ENCODE measurements around the gene ASB18. TPM values are rescaled to one million over a fixed set of nuclear protein-coding genes. Genes with fewer than 3 reads are reported as not detected.

Gene ASB18
- total and polyA plus RNA-seq, 2 donors (not counting 3 experiments of a cell fraction or from before 2014, with no cell fraction given) = not detected

GRCh38 chr2:236155406-236155805 lies 108.8 kb downstream of the ASB18 start:
- Histone ChIP-seq H3K27me3 (ENCODE audit: control insufficient read depth in 2 of 2, insufficient read depth in 2 of 2, low read length in 2 of 2) (peaks cover 0 to 16% of the 10 kb centered on the region in 2 experiments), H4K20me1 (replicated peaks; ENCODE audit: control insufficient read depth, extremely low read depth, insufficient read depth, low read length) (no peaks in the 10 kb centered on the region), H3K9me3 (replicated peaks; ENCODE audit: control insufficient read depth, insufficient read depth, low read length) (no peaks in the 10 kb centered on the region), H3K27ac (ENCODE audit: insufficient read depth, low read depth, low read length) (no peak overlapping the region), H3K4me3 (replicated peaks in 1 of 3; ENCODE audit: insufficient read depth in 1 of 3, low read depth in 1 of 3, low read length in 3 of 3) (no peak overlapping the region), H3K4me2 (ENCODE audit: insufficient read depth, low read length) (no peak overlapping the region), H3K36me3 (ENCODE audit: control insufficient read depth in 2 of 2, extremely low read depth in 1 of 2, insufficient read depth in 2 of 2, low read length in 2 of 2) (no peaks in the 10 kb centered on the region), H3K79me2 (ENCODE audit: control insufficient read depth, insufficient read depth, low read length) (no peaks in the 10 kb centered on the region), H2AFZ (ENCODE audit: low read depth, low read length) (no peak overlapping the region), H3K9me1 (replicated peaks; ENCODE audit: control insufficient read depth, extremely low read depth, insufficient read depth, low read length) (no peaks in the 10 kb centered on the region), H3K9ac (replicated peaks; ENCODE audit: extremely low read depth, insufficient read depth, low read length) (no peak overlapping the region), H3K4me1 (ENCODE audit: control insufficient read depth, extremely low read depth, insufficient read depth, low read length) (no peaks in the 10 kb centered on the region)
- no TSS peak for BruUV-seq (replicated peaks)
- no peak for FAIRE-seq
- DNase-seq (ENCODE audit: low read depth, low spot score) = no peak
- ChIA-PET POLR2A (no interaction called here), CTCF (no interaction called here)
- intact Hi-C loops (cut with micrococcal nuclease) = no loop called here
- dilution Hi-C loops (cut with MboI; ENCODE audit: extremely low pct_ligation_motif_present, low sequenced_read_pairs) = no loop called here
- TF ChIP-seq EZH2 (IDR thresholded peaks at IDR 0.05; ENCODE audit: borderline replicate concordance, low read depth, low read length, severe bottlenecking) (no peak), GATA2 (IDR thresholded peaks at IDR 0.05; ENCODE audit: insufficient read depth, insufficient read length, low read depth, low read length) (no peak)

DNA sequence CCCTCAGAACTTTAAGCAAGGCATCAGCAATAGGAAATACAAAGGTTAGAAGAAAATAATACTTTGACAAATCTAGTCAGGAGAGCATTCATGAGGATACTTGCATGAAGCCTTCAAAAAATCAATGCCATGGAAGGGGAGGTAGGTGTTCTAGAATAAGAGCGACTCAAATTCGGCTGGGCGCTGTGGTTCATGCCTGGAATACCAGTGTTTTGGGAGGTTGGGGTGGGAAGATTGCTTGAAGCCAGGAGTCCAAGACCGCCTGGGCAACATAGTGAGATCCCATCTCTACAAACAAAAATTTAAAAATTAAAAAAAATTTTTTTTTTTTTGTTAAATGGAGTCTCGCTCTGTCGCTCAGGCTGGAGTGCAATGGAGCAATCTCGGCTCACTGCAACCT lies 117.8 kb downstream of the ASB18 start:
- H3K4me1 ChIP-seq (ENCODE audit: control insufficient read depth, extremely low read depth, insufficient read depth, low read length) = no peaks in the 10 kb centered on the region
- no peaks in the 10 kb centered on the region for H3K27me3 ChIP-seq (ENCODE audit: control insufficient read depth in 2 of 2, insufficient read depth in 2 of 2, low read length in 2 of 2)
- DNase-seq (ENCODE audit: low read depth, low spot score) (no peak), FAIRE-seq (no peak)
- H3K36me3 ChIP-seq (ENCODE audit: control insufficient read depth in 2 of 2, extremely low read depth in 1 of 2, insufficient read depth in 2 of 2, low read length in 2 of 2) = no peaks in the 10 kb centered on the region
- ChIA-PET CTCF (no interaction called here), POLR2A (no interaction called here)
- no peak overlapping the region for H3K4me3 ChIP-seq (replicated peaks in 1 of 3; ENCODE audit: insufficient read depth in 1 of 3, low read depth in 1 of 3, low read length in 3 of 3)
- H3K9me1 ChIP-seq (replicated peaks; ENCODE audit: control insufficient read depth, extremely low read depth, insufficient read depth, low read length) = no peaks in the 10 kb centered on the region
- H3K79me2 ChIP-seq (ENCODE audit: control insufficient read depth, insufficient read depth, low read length) = no peaks in the 10 kb centered on the region
- intact Hi-C loops (cut with micrococcal nuclease) = no loop called here
- no peak overlapping the region for H3K27ac ChIP-seq (ENCODE audit: insufficient read depth, low read depth, low read length)
- H2AFZ ChIP-seq (ENCODE audit: low read depth, low read length) = no peak overlapping the region
- no peaks in the 10 kb centered on the region for H3K9me3 ChIP-seq (replicated peaks; ENCODE audit: control insufficient read depth, insufficient read depth, low read length)
- no peaks in the 10 kb centered on the region for H4K20me1 ChIP-seq (replicated peaks; ENCODE audit: control insufficient read depth, extremely low read depth, insufficient read depth, low read length)
- TF ChIP-seq, protein P1, sequence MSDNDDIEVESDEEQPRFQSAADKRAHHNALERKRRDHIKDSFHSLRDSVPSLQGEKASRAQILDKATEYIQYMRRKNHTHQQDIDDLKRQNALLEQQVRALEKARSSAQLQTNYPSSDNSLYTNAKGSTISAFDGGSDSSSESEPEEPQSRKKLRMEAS (IDR thresholded peaks at IDR 0.05; ENCODE audit: insufficient read depth, insufficient read length) = no peak
- TF ChIP-seq MYC (IDR thresholded peaks at IDR 0.05; ENCODE audit: low read depth, low read length) (no peak), POLR2A (IDR thresholded peaks at IDR 0.05; ENCODE audit: low read depth, low read length) (no peak), JUN (IDR thresholded peaks at IDR 0.05; ENCODE audit: borderline replicate concordance, insufficient read depth, insufficient read length, low read depth) (no peak), EZH2 (IDR thresholded peaks at IDR 0.05; ENCODE audit: borderline replicate concordance, low read depth, low read length, severe bottlenecking) (no peak), POLR2AphosphoS5 (IDR thresholded peaks at IDR 0.05; ENCODE audit: insufficient read depth, low read depth, low read length) (no peak), FOS (IDR thresholded peaks at IDR 0.05; ENCODE audit: borderline replicate concordance, insufficient read depth, low read length) (no peak), GATA2 (IDR thresholded peaks at IDR 0.05; ENCODE audit: insufficient read depth, insufficient read length, low read depth, low read length) (no peak)
- TF ChIP-seq, protein P2, sequence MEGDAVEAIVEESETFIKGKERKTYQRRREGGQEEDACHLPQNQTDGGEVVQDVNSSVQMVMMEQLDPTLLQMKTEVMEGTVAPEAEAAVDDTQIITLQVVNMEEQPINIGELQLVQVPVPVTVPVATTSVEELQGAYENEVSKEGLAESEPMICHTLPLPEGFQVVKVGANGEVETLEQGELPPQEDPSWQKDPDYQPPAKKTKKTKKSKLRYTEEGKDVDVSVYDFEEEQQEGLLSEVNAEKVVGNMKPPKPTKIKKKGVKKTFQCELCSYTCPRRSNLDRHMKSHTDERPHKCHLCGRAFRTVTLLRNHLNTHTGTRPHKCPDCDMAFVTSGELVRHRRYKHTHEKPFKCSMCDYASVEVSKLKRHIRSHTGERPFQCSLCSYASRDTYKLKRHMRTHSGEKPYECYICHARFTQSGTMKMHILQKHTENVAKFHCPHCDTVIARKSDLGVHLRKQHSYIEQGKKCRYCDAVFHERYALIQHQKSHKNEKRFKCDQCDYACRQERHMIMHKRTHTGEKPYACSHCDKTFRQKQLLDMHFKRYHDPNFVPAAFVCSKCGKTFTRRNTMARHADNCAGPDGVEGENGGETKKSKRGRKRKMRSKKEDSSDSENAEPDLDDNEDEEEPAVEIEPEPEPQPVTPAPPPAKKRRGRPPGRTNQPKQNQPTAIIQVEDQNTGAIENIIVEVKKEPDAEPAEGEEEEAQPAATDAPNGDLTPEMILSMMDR (IDR thresholded peaks at IDR 0.05; ENCODE audit: extremely low read depth in 1 of 2, insufficient read depth in 1 of 2, low read depth in 1 of 2, low read length in 2 of 2) = no peak
- dilution Hi-C loops (cut with MboI; ENCODE audit: extremely low pct_ligation_motif_present, low sequenced_read_pairs) = no loop called here
- H3K9ac ChIP-seq (replicated peaks; ENCODE audit: extremely low read depth, insufficient read depth, low read length) = no peak overlapping the region
- no peak overlapping the region for H3K4me2 ChIP-seq (ENCODE audit: insufficient read depth, low read length)
- no TSS peak for BruUV-seq (replicated peaks)

Data from endothelial cell of umbilical vein (primary cell).